Natural killer cell (primary cell): Measurements from ENCODE around the gene KDM4C. TPM values are rescaled to one million over a fixed set of nuclear protein-coding genes. Genes with fewer than 3 reads are reported as not detected.

Experiments
- ATAC-seq, 3 donors: fragments of 150-1000 bp in 2 of 3; fragments of 200-7000 bp in 1 of 3; cut with Tn5 transposase; 1 replicate in 1 of 3; 2 replicates in 2 of 3; pipeline ENCODE4 v1.10.0; 2021; ENCODE audit warnings: mild to moderate bottlenecking in 2 of 3, moderate library complexity in 2 of 3
- DNase-seq, 2 donors: peaks; one replicate each; pipeline versions ENCODE4 v3.0.0 to v3.0.0-alpha.2; 2013 to 2021; ENCODE audit warnings: mixed read lengths in 1 of 2
- H3K27ac ChIP-seq: one replicate; pipeline ENCODE4 v1.5.1; 2013; ENCODE audit warnings: mild to moderate bottlenecking, low read length
- H3K27me3 ChIP-seq: one replicate; pipeline ENCODE4 v1.6.1; 2013; ENCODE audit warnings: low read length; ENCODE audit not compliant: control insufficient read depth, insufficient read depth
- H3K36me3 ChIP-seq: one replicate; pipeline ENCODE4 v1.6.1; 2013; ENCODE audit warnings: low read length; ENCODE audit not compliant: control insufficient read depth, insufficient read depth
- H3K4me1 ChIP-seq: one replicate; pipeline ENCODE4 v1.6.1; 2013; ENCODE audit warnings: low read length; ENCODE audit not compliant: control insufficient read depth, insufficient read depth
- H3K4me3 ChIP-seq: one replicate; pipeline ENCODE4 v1.5.1; 2013; ENCODE audit warnings: low read length
- H3K9me3 ChIP-seq: one replicate; pipeline ENCODE4 v1.6.1; 2013; ENCODE audit warnings: low read length; ENCODE audit not compliant: control insufficient read depth, insufficient read depth
- H3K27ac Mint-ChIP-seq, 2 donors: one replicate each; pipeline ENCODE4 v1.8.0; 2022; ENCODE audit warnings: mild to moderate bottlenecking in 2 of 2, mixed read lengths in 2 of 2, moderate library complexity in 1 of 2
- H3K27me3 Mint-ChIP-seq, 2 donors: one replicate each; pipeline ENCODE4 v1.8.0; 2022; ENCODE audit warnings: low read depth in 2 of 2, mixed read lengths in 2 of 2
- H3K36me3 Mint-ChIP-seq: one replicate; pipeline ENCODE4 v1.8.0; 2022; ENCODE audit warnings: mixed read lengths
- H3K4me1 Mint-ChIP-seq, 2 donors: one replicate each; pipeline ENCODE4 v1.8.0; 2022; ENCODE audit warnings: mixed read lengths in 2 of 2
- H3K4me3 Mint-ChIP-seq: one replicate; pipeline ENCODE4 v1.8.0; 2022; ENCODE audit warnings: mild to moderate bottlenecking, moderate library complexity, mixed read lengths
- H3K9me3 Mint-ChIP-seq, 2 donors: one replicate each; pipeline ENCODE4 v1.8.0; 2022; ENCODE audit warnings: mixed read lengths in 2 of 2
- WGBS: methylation state at CpG from one replicate; pipeline ENCODE4 v1.1.7; 2013; ENCODE audit warnings: missing lambda C conversion rate; ENCODE audit not compliant: insufficient coverage; 5-methylcytosine and 5-hydroxymethylcytosine counted together
- intact Hi-C: fragments of 100-400 bp; cut with micrococcal nuclease; formaldehyde crosslinking; loops from one replicate; pipeline ENCODE4 v1.14.2; 2022
- total RNA-seq, 4 donors: library from RNA; stranded (reverse); fragments of 120-200 nt in 1 of 4; gene quantifications; one replicate each; pipeline versions ENCODE4 v1.2.3 to v1.2.4, GENCODE V29; 2013 to 2022
- TF ChIP-seq, protein P1 (sequence below): fragments of 200-600 bp; IDR thresholded peaks from one replicate; pipeline ENCODE4 v1.8.0; 2022; ENCODE audit warnings: antibody characterized with exemption

KDM4C gene
- total RNA-seq, 3 donors from 2014 or later (not counting 1 experiment from before 2014, with no cell fraction given), result 115 to 137 (median 116) TPM

DNA sequence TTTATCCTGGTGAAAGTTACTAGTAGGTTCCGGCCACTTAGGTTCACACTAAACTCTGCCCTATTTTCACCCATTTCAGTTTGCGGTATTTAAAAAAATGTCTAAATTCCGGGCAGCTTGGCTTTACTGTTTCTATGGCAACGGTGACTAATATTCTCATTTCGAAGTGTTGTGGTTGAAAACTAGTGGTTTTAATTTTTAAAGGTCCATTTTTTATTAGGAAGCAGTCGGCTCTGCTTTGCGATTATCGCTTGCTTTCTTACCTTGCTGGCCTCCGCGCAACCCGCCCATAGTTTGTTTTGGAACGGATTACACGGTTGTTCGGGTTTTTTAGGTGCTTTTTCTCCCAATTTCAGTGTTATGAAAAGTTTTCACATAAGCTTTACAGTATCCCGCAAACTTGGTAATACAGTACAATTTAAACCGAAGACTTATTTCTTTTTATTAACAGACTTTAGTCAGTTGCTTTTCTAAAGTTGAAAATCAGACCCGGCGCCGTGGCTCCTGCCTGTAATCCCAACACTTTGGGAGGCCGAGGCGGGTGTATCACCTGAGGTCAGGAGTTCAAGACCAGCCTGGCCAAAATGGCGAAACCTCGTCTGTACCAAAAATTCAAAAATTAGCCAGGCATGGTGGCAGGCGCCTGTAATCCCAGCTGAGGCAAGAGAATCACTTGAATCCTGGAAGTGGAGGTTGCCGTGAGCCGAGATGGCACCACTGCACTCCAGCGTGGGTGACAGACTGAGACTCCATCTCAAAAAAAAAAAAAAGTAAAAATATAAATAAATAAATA is 1.6 kb downstream of the KDM4C start:
- peaks cover 22% of the 10 kb centered on the region for H3K4me1 ChIP-seq
- H3K9me3 ChIP-seq, result no peaks in the 10 kb centered on the region
- no peaks in the 10 kb centered on the region for H3K27me3 ChIP-seq
- H3K27me3 Mint-ChIP-seq, result no peaks in the 10 kb centered on the region
- peak overlapping the region; percentile 70 for H3K4me3 ChIP-seq
- H3K9me3 Mint-ChIP-seq, result peaks cover 2 to 6% of the 10 kb centered on the region in 2 donors
- no peaks in the 10 kb centered on the region for H3K36me3 ChIP-seq
- ATAC-seq (peak; percentile 10 to 28 (median 16)), DNase-seq (peak in 1 of 2 donors; percentile 40)
- H3K36me3 Mint-ChIP-seq, result no peaks in the 10 kb centered on the region
- TF ChIP-seq, protein P1, sequence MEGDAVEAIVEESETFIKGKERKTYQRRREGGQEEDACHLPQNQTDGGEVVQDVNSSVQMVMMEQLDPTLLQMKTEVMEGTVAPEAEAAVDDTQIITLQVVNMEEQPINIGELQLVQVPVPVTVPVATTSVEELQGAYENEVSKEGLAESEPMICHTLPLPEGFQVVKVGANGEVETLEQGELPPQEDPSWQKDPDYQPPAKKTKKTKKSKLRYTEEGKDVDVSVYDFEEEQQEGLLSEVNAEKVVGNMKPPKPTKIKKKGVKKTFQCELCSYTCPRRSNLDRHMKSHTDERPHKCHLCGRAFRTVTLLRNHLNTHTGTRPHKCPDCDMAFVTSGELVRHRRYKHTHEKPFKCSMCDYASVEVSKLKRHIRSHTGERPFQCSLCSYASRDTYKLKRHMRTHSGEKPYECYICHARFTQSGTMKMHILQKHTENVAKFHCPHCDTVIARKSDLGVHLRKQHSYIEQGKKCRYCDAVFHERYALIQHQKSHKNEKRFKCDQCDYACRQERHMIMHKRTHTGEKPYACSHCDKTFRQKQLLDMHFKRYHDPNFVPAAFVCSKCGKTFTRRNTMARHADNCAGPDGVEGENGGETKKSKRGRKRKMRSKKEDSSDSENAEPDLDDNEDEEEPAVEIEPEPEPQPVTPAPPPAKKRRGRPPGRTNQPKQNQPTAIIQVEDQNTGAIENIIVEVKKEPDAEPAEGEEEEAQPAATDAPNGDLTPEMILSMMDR, result no peak
- peaks cover 44 to 62% of the 10 kb centered on the region in 2 donors for H3K4me1 Mint-ChIP-seq
- peak overlapping the region; percentile 96 for H3K27ac ChIP-seq
- 32% methylated on average over 24 of the region's 27 CpGs for WGBS
- H3K27ac Mint-ChIP-seq, result peak overlapping the region; percentile 98 to 99
- intact Hi-C loops, result loop anchor here (5.0 kb wide), 4 partner anchors 42 to 1132 kb away; partner anchors contain the start of genes RIC1 and UHRF2
- peak overlapping the region; percentile 96 for H3K4me3 Mint-ChIP-seq

GRCh38 chr9:6761306-6761705 is 3.5 kb downstream of the KDM4C start:
- Histone ChIP-seq H3K27me3 (no peaks in the 10 kb centered on the region), H3K36me3 (no peaks in the 10 kb centered on the region), H3K27ac (no peak overlapping the region), H3K4me3 (no peak overlapping the region), H3K9me3 (no peaks in the 10 kb centered on the region), H3K4me1 (peaks cover 20% of the 10 kb centered on the region)
- H3K27ac Mint-ChIP-seq, result peak overlapping the region; percentile 68 to 72
- H3K4me1 Mint-ChIP-seq, result peaks cover 59 to 72% of the 10 kb centered on the region in 2 donors
- intact Hi-C loops, result no loop called here
- WGBS, result 88% methylated on average over 4 of the region's 4 CpGs
- peak in 1 of 2 donors; percentile 11 for DNase-seq
- H3K4me3 Mint-ChIP-seq, result no peak overlapping the region
- H3K9me3 Mint-ChIP-seq, result peaks cover 2 to 6% of the 10 kb centered on the region in 2 donors
- no peaks in the 10 kb centered on the region for H3K27me3 Mint-ChIP-seq
- no peaks in the 10 kb centered on the region for H3K36me3 Mint-ChIP-seq
- TF ChIP-seq, protein P1, result no peak
- no peak for ATAC-seq

- Mint-ChIP-seq H3K36me3 (no peaks in the 10 kb centered on the region), H3K27me3 (no peaks in the 10 kb centered on the region), H3K27ac (peak overlapping the region; percentile 10 to 23), H3K9me3 (peaks cover 2 to 6% of the 10 kb centered on the region in 2 donors), H3K4me1 (peaks cover 58 to 61% of the 10 kb centered on the region in 2 donors), H3K4me3 (peak overlapping the region; percentile 4)
- DNase-seq, result no peak
- no peaks in the 10 kb centered on the region for H3K36me3 ChIP-seq
- H3K4me1 ChIP-seq, result peaks cover 15% of the 10 kb centered on the region
- TF ChIP-seq, protein P1, result no peak
- H3K27me3 ChIP-seq, result no peaks in the 10 kb centered on the region
- no peak overlapping the region for H3K27ac ChIP-seq
- no peak overlapping the region for H3K4me3 ChIP-seq
- H3K9me3 ChIP-seq, result no peaks in the 10 kb centered on the region
- intact Hi-C loops, result no loop called here
- ATAC-seq, result no peak
Measured at GRCh38 chr9:6763244-6763643, 5.5 kb downstream of the KDM4C start.
